Ovary (tissue), 9 donors: Measurements from ENCODE around the gene DAGLB. TPM values are rescaled to one million over a fixed set of nuclear protein-coding genes. Genes with fewer than 3 reads are reported as not detected.
A peak's percentile ranks its signal among the peaks of the same experiment; 100 is the strongest.

ENCODE experiments used
- DNase-seq, 5 donors: peaks; one replicate each; pipeline ENCODE4 v3.0.0-alpha.2; 2019 to 2020
- H3K27ac ChIP-seq, 2 donors: fragments of 200-600 bp; one replicate each; pipeline versions ENCODE4 v1.5.1 to v1.8.0; 2019 to 2022
- H3K27me3 ChIP-seq: fragments of 200-600 bp; one replicate; pipeline ENCODE4 v1.8.0; 2022
- H3K36me3 ChIP-seq: fragments of 200-600 bp; sonication (generic); one replicate; pipeline ENCODE4 v1.5.1; 2019
- H3K4me1 ChIP-seq: one replicate; pipeline ENCODE4 v1.8.1; 2013; ENCODE audit warnings: mild to moderate bottlenecking, moderate library complexity; ENCODE audit not compliant: insufficient read depth
- H3K4me3 ChIP-seq: fragments of 200-600 bp; sonication (generic); one replicate; pipeline ENCODE4 v1.5.1; 2017
- H3K9me3 ChIP-seq, 2 donors: fragments of 200-600 bp in 1 of 2; sonication (generic) in 1 of 2; one replicate each; pipeline versions ENCODE4 v1.5.1 to v1.8.1; 2013 to 2019; ENCODE audit warnings: mild to moderate bottlenecking in 1 of 2, moderate library complexity in 1 of 2
- CTCF ChIP-seq, 3 donors: fragments of 450-650 bp in 2 of 3; fragments of 200-600 bp in 1 of 3; IDR thresholded peaks; one replicate each; pipeline versions ENCODE4 v1.5.1 to v1.8.0; 2016 to 2022; ENCODE audit warnings: antibody characterized with exemption in 3 of 3, mild to moderate bottlenecking in 1 of 3
- EP300 ChIP-seq: sonication (generic); formaldehyde crosslinking; IDR thresholded peaks from one replicate; pipeline ENCODE4 v1.6.1; 2017; ENCODE audit warnings: antibody characterized with exemption
- POLR2A ChIP-seq: fragments of 450-650 bp; IDR thresholded peaks from one replicate; pipeline ENCODE4 v1.6.1; 2017; ENCODE audit warnings: antibody characterized with exemption, mild to moderate bottlenecking, moderate library complexity
- WGBS, 3 donors: extraction: QIAGEN DNeasy Blood & Tissue Kit in 1 of 3; methylation state at CpG; one replicate each; pipeline versions ENCODE4 v1.1.5 to v1.1.7; 2013 to 2017; 5-methylcytosine and 5-hydroxymethylcytosine counted together
- intact Hi-C, 4 donors: fragments of 100-400 bp; cut with DNase I; formaldehyde crosslinking; loops; one replicate each; pipeline versions ENCODE4 v1.11.0 to v1.15.1; 2022 to 2023
- polyA plus RNA-seq, 2 donors: library from polyadenylated mRNA; stranded (reverse); fragments of 200-250 nt in 1 of 2; fragments of 350-450 nt in 1 of 2; fragmentation: Illumina TruSeq in 1 of 2; extraction: RNeasy Lipid Tissue Mini Kit (QIAGEN cat#74804) in 1 of 2; gene quantifications; one replicate each; pipeline ENCODE4 v1.2.3, GENCODE V29; 2013 to 2014
- total RNA-seq, 7 donors: library from RNA; depleted of rRNA in 2 of 7; stranded (reverse); fragments of >200 nt in 2 of 7; fragmentation: NEBNext Ultra II Directional in 3 of 7; extraction: Animal tissue kit (Norgen Biotek cat#: 25700) in 3 of 7; gene quantifications; one replicate each; pipeline versions ENCODE4 v1.1.0 to v1.2.4, GENCODE V29; 2016 to 2023
- donor health status: DM: no; HTN: no; CAD: no; lungs with moderate emphysema.
- donor health status: DM: no; HTN: no; CAD: no.
- donor health status: Bipolar disorder and iron deficiency.
- donor health status: DM: yes; HTN: yes; CAD: no.
- donor health status: DM: no; HTN: no; CAD: no.
- donor health status: DM: yes; HTN: yes; CAD: no.

Gene DAGLB
- total and polyA plus RNA-seq, 9 donors = 8.8 to 22.4 (median 15.3) TPM

- 42 to 44% (median 43%) methylated on average over 27 of the region's 27 CpGs for WGBS, 3 donors
- peak; percentile 71 to 85 (median 84) for DNase-seq
- TF ChIP-seq EP300 (no peak), CTCF (IDR thresholded peaks at IDR 0.05) (peak; percentile 76 to 95 (median 81)), POLR2A (no peak)
- H3K4me1 ChIP-seq = no peaks in the 10 kb centered on the region
- H3K4me3 ChIP-seq = peak overlapping the region; percentile 19
- intact Hi-C loops = no loop called here
- H3K36me3 ChIP-seq = no peaks in the 10 kb centered on the region
- no peaks in the 10 kb centered on the region for H3K9me3 ChIP-seq
- no peak overlapping the region for H3K27ac ChIP-seq
- no peaks in the 10 kb centered on the region for H3K27me3 ChIP-seq
These were observed 12.0 kb downstream of the DAGLB start for GRCh38 chr7:6435486-6436384.

GRCh38 chr7:6433784-6434615 is 13.8 kb downstream of the DAGLB start:
- DNase-seq = no peak
- Histone ChIP-seq H3K9me3 (no peaks in the 10 kb centered on the region), H3K27me3 (no peaks in the 10 kb centered on the region), H3K4me3 (no peak overlapping the region), H3K36me3 (no peaks in the 10 kb centered on the region), H3K27ac (no peak overlapping the region), H3K4me1 (no peaks in the 10 kb centered on the region)
- no peak for TF ChIP-seq CTCF (IDR thresholded peaks at IDR 0.05)
- TF ChIP-seq POLR2A = no peak
- no peak for TF ChIP-seq EP300
- WGBS, 3 donors = 92 to 94% (median 92%) methylated on average over 17 of the region's 17 CpGs
- intact Hi-C loops = no loop called here

- no peak for DNase-seq
- H3K36me3 ChIP-seq = no peaks in the 10 kb centered on the region
These were observed 15.0 kb downstream of the DAGLB start for GRCh38 chr7:6432781-6433180.

More at GRCh38 chr7:6432781-6433180, 15.0 kb downstream of the DAGLB start:
- no peaks in the 10 kb centered on the region for H3K9me3 ChIP-seq
- WGBS, 3 donors = 92 to 94% (median 94%) methylated on average over 6 of the region's 6 CpGs
- intact Hi-C loops = no loop called here
- no peak overlapping the region for H3K27ac ChIP-seq
- no peaks in the 10 kb centered on the region for H3K4me1 ChIP-seq
- no peak for TF ChIP-seq CTCF (IDR thresholded peaks at IDR 0.05)
- no peaks in the 10 kb centered on the region for H3K27me3 ChIP-seq
- H3K4me3 ChIP-seq = no peak overlapping the region
